Ishikawa (cell line): ENCODE data around the gene PRTN3.

ENCODE experiments used
- CEBPB ChIP-seq: IDR thresholded peaks from 2 replicates; pipeline ENCODE4 v1.6.1; 2012
- CREB1 ChIP-seq: IDR thresholded peaks from 2 replicates; pipeline ENCODE4 v1.6.1; 2012; ENCODE audit warnings: low read depth
- EGR1 ChIP-seq: IDR thresholded peaks from 2 replicates; pipeline ENCODE4 v1.6.1; 2012
- EP300 ChIP-seq: IDR thresholded peaks from 2 replicates; pipeline ENCODE4 v1.6.1; 2012; ENCODE audit warnings: borderline replicate concordance
- FOXM1 ChIP-seq: IDR thresholded peaks from 2 replicates; pipeline ENCODE4 v1.6.1; 2012; ENCODE audit warnings: low read depth, borderline replicate concordance
- MAX ChIP-seq: IDR thresholded peaks from 2 replicates; pipeline ENCODE4 v1.6.1; 2012
- NFIC ChIP-seq: IDR thresholded peaks from 2 replicates; pipeline ENCODE4 v1.6.1; 2012
- RAD21 ChIP-seq: IDR thresholded peaks from 2 replicates; pipeline ENCODE4 v1.6.1; 2012; ENCODE audit warnings: low read depth
- REST ChIP-seq: IDR thresholded peaks from 2 replicates; pipeline ENCODE4 v1.6.1; 2012; ENCODE audit warnings: low read depth, mild to moderate bottlenecking
- TAF1 ChIP-seq: IDR thresholded peaks from 2 replicates; pipeline ENCODE4 v1.6.1; 2012; ENCODE audit warnings: low read depth, mild to moderate bottlenecking
- TCF12 ChIP-seq: IDR thresholded peaks from 2 replicates; pipeline ENCODE4 v1.6.1; 2012; ENCODE audit warnings: low read depth
- TEAD4 ChIP-seq: IDR thresholded peaks from 2 replicates; pipeline ENCODE4 v1.6.1; 2012
- USF1 ChIP-seq: IDR thresholded peaks from 2 replicates; pipeline ENCODE4 v1.6.1; 2012
- ZBTB7A ChIP-seq: IDR thresholded peaks from 2 replicates; pipeline ENCODE4 v1.6.1; 2012; ENCODE audit warnings: low read depth

GRCh38 chr19:854549-854948, 13.8 kb downstream of the PRTN3 start:
- TF ChIP-seq CEBPB = no peak
- TF ChIP-seq FOXM1 = no peak
- TF ChIP-seq EP300 = no peak
- no peak for TF ChIP-seq CREB1
- TF ChIP-seq RAD21 = no peak
- TF ChIP-seq TEAD4 = no peak
- TF ChIP-seq REST = no peak
- TF ChIP-seq TAF1 = no peak
- no peak for TF ChIP-seq TCF12
- no peak for TF ChIP-seq EGR1
- no peak for TF ChIP-seq NFIC
- no peak for TF ChIP-seq ZBTB7A
- no peak for TF ChIP-seq MAX
- no peak for TF ChIP-seq USF1
